Mucosa of stomach (tissue), 1 donor: ENCODE data around the gene GPATCH2L.

Experiments used
- H3K27me3 ChIP-seq: one replicate; pipeline ENCODE4 v1.7.0; 2013; ENCODE audit warnings: mild to moderate bottlenecking, low read length; ENCODE audit not compliant: control insufficient read depth, insufficient read depth
- H3K36me3 ChIP-seq: one replicate; pipeline ENCODE4 v1.7.0; 2013; ENCODE audit warnings: low read length; ENCODE audit not compliant: control insufficient read depth, insufficient read depth
- H3K4me1 ChIP-seq: one replicate; pipeline ENCODE4 v1.7.0; 2013; ENCODE audit warnings: mild to moderate bottlenecking, low read length; ENCODE audit not compliant: control insufficient read depth, insufficient read depth
- H3K4me3 ChIP-seq: one replicate; pipeline ENCODE4 v1.7.0; 2013; ENCODE audit warnings: low read length
- H3K9ac ChIP-seq: one replicate; pipeline ENCODE4 v1.7.0; 2013; ENCODE audit warnings: mild to moderate bottlenecking, low read length, moderate library complexity
- H3K9me3 ChIP-seq: one replicate; pipeline ENCODE4 v1.7.0; 2013; ENCODE audit warnings: mild to moderate bottlenecking, low read length, moderate library complexity; ENCODE audit not compliant: control insufficient read depth
- donor health status: Pancreatic carcinoma.

The GPATCH2L gene

GRCh38 chr14:76250302-76250701 lies 98.6 kb downstream of the GPATCH2L start:
- Histone ChIP-seq H3K36me3 (no peaks in the 10 kb centered on the region), H3K4me3 (no peak overlapping the region), H3K9ac (no peak overlapping the region), H3K9me3 (no peaks in the 10 kb centered on the region), H3K27me3 (no peaks in the 10 kb centered on the region), H3K4me1 (no peaks in the 10 kb centered on the region)

GRCh38 chr14:76252471-76252870 lies 100.7 kb downstream of the GPATCH2L start:
- Histone ChIP-seq H3K27me3 (no peaks in the 10 kb centered on the region), H3K9me3 (no peaks in the 10 kb centered on the region), H3K9ac (no peak overlapping the region), H3K36me3 (no peaks in the 10 kb centered on the region), H3K4me3 (no peak overlapping the region), H3K4me1 (no peaks in the 10 kb centered on the region)

- Histone ChIP-seq H3K27me3 (no peaks in the 10 kb centered on the region), H3K9ac (no peak overlapping the region), H3K36me3 (no peaks in the 10 kb centered on the region), H3K4me1 (no peaks in the 10 kb centered on the region), H3K9me3 (no peaks in the 10 kb centered on the region), H3K4me3 (no peak overlapping the region)
Observed at GRCh38 chr14:76253111-76253510, 101.4 kb downstream of the GPATCH2L start.

GRCh38 chr14:76256545-76256944 lies 104.8 kb downstream of the GPATCH2L start:
- Histone ChIP-seq H3K27me3 (no peaks in the 10 kb centered on the region), H3K9me3 (no peaks in the 10 kb centered on the region), H3K4me1 (no peaks in the 10 kb centered on the region), H3K4me3 (no peak overlapping the region), H3K9ac (no peak overlapping the region), H3K36me3 (no peaks in the 10 kb centered on the region)

- no peak overlapping the region for H3K9ac ChIP-seq
- H3K36me3 ChIP-seq: no peaks in the 10 kb centered on the region
- H3K4me3 ChIP-seq: no peak overlapping the region
- H3K4me1 ChIP-seq: no peaks in the 10 kb centered on the region
- no peaks in the 10 kb centered on the region for H3K27me3 ChIP-seq
- H3K9me3 ChIP-seq: no peaks in the 10 kb centered on the region
Observed at GRCh38 chr14:76257111-76257803, 105.5 kb downstream of the GPATCH2L start.

- H3K27me3 ChIP-seq: no peaks in the 10 kb centered on the region
- H3K4me3 ChIP-seq: no peak overlapping the region
- H3K9ac ChIP-seq: no peak overlapping the region
- no peaks in the 10 kb centered on the region for H3K4me1 ChIP-seq
- H3K36me3 ChIP-seq: no peaks in the 10 kb centered on the region
- H3K9me3 ChIP-seq: no peaks in the 10 kb centered on the region
Observed at GRCh38 chr14:76257842-76258397, 106.2 kb downstream of the GPATCH2L start.

GRCh38 chr14:76259029-76259735 lies 107.5 kb downstream of the GPATCH2L start:
- Histone ChIP-seq H3K9ac (no peak overlapping the region), H3K27me3 (no peaks in the 10 kb centered on the region)

GRCh38 chr14:76260749-76261148 lies 109.0 kb downstream of the GPATCH2L start:
- Histone ChIP-seq H3K9me3 (no peaks in the 10 kb centered on the region), H3K4me1 (no peaks in the 10 kb centered on the region), H3K36me3 (no peaks in the 10 kb centered on the region), H3K4me3 (no peak overlapping the region), H3K9ac (no peak overlapping the region), H3K27me3 (no peaks in the 10 kb centered on the region)

More at GRCh38 chr14:76259029-76259735, 107.5 kb downstream of the GPATCH2L start:
- Histone ChIP-seq H3K9me3 (no peaks in the 10 kb centered on the region), H3K4me1 (no peaks in the 10 kb centered on the region), H3K4me3 (no peak overlapping the region), H3K36me3 (no peaks in the 10 kb centered on the region)

- no peaks in the 10 kb centered on the region for H3K4me1 ChIP-seq
- H3K36me3 ChIP-seq: no peaks in the 10 kb centered on the region
- H3K27me3 ChIP-seq: no peaks in the 10 kb centered on the region
- no peaks in the 10 kb centered on the region for H3K9me3 ChIP-seq
- no peak overlapping the region for H3K9ac ChIP-seq
- no peak overlapping the region for H3K4me3 ChIP-seq
Observed at GRCh38 chr14:76261371-76261811, 109.7 kb downstream of the GPATCH2L start.

GRCh38 chr14:76262641-76263040 lies 110.9 kb downstream of the GPATCH2L start:
- no peak overlapping the region for H3K9ac ChIP-seq
- H3K4me3 ChIP-seq: no peak overlapping the region
- no peaks in the 10 kb centered on the region for H3K9me3 ChIP-seq
- no peaks in the 10 kb centered on the region for H3K27me3 ChIP-seq
- no peaks in the 10 kb centered on the region for H3K36me3 ChIP-seq
- no peaks in the 10 kb centered on the region for H3K4me1 ChIP-seq
